ENCODE results near the gene MMP17.

Gene MMP17

DNA sequence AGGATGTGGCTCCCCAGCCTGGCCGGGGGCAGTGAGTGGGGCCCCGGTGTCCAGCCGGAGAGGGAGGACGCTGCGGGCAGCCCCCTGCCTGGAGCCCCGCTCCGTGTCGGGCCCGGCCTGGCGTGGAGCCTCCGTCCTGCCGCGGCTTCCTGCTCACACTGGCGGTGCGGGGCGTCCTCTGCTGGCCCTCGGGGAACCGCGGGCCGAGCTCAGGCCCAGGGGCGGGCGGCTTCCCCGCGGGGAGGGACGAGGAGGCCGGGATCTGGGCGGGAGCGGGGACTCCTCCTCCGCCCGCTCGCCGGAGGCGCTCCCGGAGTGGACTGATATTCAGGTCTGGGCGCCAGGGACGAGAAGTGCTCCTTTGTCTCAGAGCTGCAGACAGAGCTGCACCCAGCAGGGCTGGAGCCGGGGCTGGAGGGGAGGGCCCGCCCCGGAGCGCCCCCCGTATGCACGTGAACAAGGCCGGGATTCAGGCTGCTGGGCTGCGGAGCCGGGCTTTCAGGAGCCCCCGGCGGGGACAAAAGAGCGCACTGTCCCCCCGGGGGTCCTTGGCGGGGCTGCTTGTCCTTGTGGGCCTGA is 2.2 kb downstream of the MMP17 start:
- Mint-ChIP-seq H3K4me3 (peak overlapping the region; percentile 79 to 90), H3K27me3 (peaks cover 0 to 4% of the 10 kb centered on the region in 2 donors), H3K9me3 (no peaks in the 10 kb centered on the region), H3K36me3 (no peaks in the 10 kb centered on the region), H3K4me1 (peaks cover 26 to 45% of the 10 kb centered on the region in 2 donors), H3K27ac (no peak overlapping the region)
- DNase-seq (peak; percentile 57), ATAC-seq (replicated peaks) (peak; percentile 51 to 59)

DNA sequence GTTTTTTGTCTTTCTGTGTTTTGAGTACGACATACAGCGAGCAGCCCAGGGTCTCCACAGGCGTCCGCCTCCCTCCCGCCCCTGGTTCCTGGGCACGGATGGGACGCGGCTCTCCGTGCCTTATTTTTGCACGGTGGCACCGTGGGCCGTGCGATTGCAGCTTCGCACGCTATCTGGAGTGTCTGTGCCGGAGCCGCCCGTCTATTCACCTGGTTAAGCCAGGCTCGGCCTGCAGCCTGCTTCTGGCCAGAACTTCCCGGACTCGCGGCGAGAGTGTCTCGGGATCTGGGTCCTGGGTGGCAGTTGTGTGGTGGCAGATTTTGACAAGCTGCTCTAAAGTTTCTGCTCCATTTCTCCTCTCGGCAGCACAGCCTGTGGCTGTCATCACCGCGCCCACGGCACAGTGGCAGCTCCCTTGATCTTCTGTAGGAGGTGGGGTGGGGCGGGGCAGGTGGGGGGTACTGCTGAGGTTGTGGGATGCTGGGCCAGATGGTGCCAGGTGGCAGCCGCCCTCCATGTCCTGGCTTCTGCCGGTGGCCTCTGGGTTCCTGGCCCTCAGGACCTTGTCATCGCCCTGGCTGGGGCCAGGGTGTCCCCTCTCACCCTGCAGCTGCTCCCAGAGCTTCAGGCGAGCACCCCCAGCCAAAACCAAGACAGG is 2.9 kb downstream of the MMP17 start:
- no peaks in the 10 kb centered on the region for H3K36me3 Mint-ChIP-seq
- peak overlapping the region; percentile 65 for H3K27ac Mint-ChIP-seq
- H3K4me1 Mint-ChIP-seq: peaks cover 22 to 40% of the 10 kb centered on the region in 2 donors
- peak; percentile 38 to 44 for ATAC-seq (replicated peaks)
- peaks cover 0 to 4% of the 10 kb centered on the region in 2 donors for H3K27me3 Mint-ChIP-seq
- H3K9me3 Mint-ChIP-seq: no peaks in the 10 kb centered on the region
- peak; percentile 23 for DNase-seq
- H3K4me3 Mint-ChIP-seq: peak overlapping the region; percentile 79

DNA sequence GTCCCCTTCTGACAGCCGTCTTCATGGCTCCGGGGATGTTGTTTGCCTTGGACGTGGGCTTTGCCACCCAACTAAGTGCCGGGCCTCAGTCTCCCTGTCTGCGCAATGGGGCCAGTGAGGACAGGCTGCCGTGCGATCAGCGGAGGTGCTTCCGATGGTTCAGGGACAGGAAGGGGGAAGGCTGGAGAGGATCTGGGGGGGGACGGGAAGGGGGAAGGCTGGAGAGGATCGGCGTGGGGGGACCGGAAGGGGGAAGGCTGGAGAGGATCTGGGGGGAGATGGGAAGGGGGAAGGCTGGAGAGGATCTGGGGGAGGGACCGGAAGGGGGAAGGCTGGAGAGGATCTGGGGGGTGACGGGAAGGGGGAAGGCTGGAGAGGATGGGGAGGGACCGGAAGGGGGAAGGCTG is 3.4 kb downstream of the MMP17 start:
- peak overlapping the region in 1 of 2 donors; percentile 79 for H3K4me3 Mint-ChIP-seq
- no peaks in the 10 kb centered on the region for H3K36me3 Mint-ChIP-seq
- no peak overlapping the region for H3K27ac Mint-ChIP-seq
- H3K27me3 Mint-ChIP-seq: peaks cover 0 to 3% of the 10 kb centered on the region in 2 donors
- DNase-seq: no peak
- no peaks in the 10 kb centered on the region for H3K9me3 Mint-ChIP-seq
- ATAC-seq (replicated peaks): no peak
- H3K4me1 Mint-ChIP-seq: peaks cover 19 to 34% of the 10 kb centered on the region in 2 donors

DNA sequence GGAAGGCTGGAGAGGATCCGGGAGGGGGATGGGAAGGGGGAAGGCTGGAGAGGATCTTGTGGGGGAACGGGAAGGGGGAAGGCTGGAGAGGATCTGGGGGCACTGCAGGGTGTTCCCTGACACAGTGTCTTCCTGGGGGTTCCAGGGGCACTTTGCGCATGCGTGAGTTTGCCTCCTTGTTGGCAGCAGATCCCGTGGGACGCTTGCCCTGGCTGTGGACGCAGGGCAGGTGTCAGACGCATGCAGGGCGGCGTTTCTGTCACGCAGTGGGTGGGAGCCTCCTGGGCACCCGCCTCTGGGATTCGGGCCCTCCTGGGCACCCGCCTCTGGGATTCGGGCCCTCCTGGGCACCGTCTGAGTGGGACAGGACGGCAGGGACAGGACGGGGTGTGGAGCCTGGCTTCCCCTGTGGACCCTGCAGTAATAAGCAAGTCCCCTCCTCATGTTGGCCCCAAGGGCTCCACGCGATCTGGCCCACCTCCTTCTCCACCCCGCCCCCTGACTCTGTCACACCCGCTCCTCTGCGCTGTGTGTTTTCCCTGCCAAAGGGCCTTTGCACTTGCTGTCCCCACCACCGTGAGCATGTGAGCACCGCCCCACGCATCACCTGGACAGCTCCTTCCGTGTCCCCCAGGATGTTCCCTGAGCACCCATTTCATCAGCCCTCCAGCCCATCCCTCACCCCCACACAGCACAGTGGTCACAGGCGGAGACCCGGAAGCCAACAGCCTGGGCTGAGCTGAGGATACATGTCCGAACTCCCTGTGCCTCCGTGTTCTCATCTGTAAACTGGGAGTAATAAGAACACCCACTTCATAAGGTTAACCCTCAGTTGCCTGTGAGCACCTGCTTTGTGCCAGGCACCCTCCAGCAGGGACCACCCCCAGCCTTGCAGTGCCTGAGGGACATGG is 4.4 kb downstream of the MMP17 start:
- Mint-ChIP-seq H3K27me3 (no peaks in the 10 kb centered on the region), H3K36me3 (no peaks in the 10 kb centered on the region), H3K27ac (no peak overlapping the region), H3K4me3 (no peak overlapping the region), H3K9me3 (no peaks in the 10 kb centered on the region), H3K4me1 (peaks cover 15 to 30% of the 10 kb centered on the region in 2 donors)
- no peak for DNase-seq
- ATAC-seq (replicated peaks): no peak

DNA sequence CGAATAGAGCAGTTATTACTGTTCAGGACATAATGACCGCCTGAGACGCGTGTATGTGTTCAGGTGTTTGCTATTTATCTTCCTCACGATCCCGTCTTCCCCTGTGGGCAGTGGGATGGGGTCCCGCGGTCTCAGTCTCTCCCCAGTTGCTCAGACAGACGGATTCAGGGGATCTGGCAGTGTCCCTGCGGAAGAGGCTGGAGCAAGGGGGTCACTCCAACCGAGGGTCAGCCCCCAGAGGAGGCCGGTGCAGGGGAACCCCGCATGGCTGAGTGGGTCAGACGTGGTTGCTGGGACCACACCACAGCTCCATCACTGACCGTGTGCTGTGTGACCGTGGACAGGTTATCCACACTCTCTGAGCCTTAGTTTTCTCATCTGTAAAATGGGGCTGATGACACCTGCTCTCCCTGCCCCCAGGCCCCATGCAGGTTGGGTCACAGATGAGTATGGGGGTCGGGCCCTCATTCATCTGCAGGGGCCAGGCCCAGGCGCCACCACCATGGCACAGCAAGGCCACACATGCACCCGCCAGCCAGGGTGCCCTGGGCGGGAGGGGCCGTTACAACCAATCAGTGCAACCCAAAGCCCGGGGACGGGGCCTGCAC is 5.2 kb downstream of the MMP17 start:
- Mint-ChIP-seq H3K27ac (no peak overlapping the region), H3K4me3 (no peak overlapping the region), H3K27me3 (no peaks in the 10 kb centered on the region), H3K9me3 (no peaks in the 10 kb centered on the region), H3K4me1 (peaks cover 15 to 30% of the 10 kb centered on the region in 2 donors), H3K36me3 (no peaks in the 10 kb centered on the region)
- DNase-seq: no peak
- no peak for ATAC-seq (replicated peaks)

DNA sequence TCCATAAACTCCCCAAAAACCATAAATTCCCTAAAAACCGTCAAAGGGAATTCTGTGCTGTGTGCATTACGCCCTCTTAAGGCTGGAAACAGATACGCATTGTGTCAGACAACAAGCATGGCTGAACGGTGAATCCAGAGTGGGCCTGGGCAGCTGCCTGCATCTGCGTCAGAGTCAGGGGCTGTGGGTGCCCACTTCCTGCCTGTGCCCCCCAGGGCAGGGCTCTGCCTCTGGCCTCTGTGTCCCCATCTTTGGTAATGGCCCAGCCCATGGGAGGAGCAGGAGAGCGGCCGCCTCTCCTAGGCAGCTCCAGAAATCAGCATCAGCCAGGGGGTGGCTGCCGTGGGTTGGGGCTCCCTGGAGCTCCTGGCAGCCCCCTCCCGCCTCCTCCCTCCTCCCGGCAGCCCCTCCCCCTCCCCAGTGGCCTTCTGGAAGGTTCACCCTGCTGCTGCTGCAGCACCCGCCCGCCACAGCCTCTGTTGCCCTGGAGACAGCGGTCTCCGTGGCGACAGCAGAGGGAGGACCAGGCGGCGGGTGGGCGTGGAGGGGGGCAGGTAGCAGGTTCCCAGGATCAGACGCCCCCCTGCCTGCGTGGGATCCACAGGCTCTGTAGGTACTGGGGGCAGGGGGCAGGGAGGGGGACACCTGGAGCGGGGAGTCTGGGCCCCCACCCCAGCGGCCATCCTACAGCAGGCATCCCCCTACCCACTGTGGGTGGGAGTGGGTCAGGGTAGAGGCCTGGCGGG is 5.9 kb downstream of the MMP17 start:
- Mint-ChIP-seq H3K36me3 (no peaks in the 10 kb centered on the region), H3K9me3 (no peaks in the 10 kb centered on the region), H3K27ac (no peak overlapping the region), H3K4me1 (peaks cover 15 to 29% of the 10 kb centered on the region in 2 donors), H3K27me3 (no peaks in the 10 kb centered on the region), H3K4me3 (no peak overlapping the region)
- DNase-seq: no peak
- no peak for ATAC-seq (replicated peaks)

DNA sequence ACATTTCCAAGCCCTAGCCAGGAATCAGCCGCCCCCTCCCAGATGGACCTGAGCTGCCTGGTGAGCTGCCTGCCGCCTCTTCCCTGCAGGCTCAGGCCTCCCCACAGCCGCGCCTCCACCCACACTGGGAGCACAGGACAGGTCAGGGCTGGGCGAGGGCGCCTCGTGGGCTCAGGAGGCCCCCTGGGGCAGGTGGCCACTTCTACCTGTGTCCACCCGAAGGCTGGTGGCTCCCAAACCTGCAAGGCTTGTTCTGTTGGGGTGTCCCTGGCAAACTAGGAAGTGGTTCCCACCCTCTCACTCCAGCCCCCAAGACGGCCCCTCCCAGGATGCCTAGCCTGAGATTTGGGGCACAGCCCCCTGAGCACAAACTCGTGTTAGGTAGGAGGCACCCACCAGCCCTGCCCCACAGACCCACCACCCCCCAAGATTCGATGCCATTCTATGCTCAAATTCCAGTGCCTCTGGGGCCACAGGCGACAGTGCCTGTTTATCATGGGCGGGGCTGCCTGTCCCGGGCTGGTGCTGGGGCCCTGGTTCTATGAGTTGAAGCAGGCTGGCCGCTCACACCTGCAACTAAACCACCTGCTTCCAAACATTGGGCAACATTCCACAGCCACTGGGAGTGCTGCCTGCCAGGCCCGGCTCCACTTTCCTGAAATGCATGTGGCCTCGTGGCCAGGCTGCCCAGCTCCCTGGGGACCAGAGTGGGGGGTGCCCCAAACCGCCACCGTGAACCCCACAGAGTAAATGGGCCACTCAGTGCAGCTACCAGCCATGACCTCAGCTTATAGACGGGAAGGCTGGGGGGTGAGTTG is 6.8 kb downstream of the MMP17 start:
- no peaks in the 10 kb centered on the region for H3K9me3 Mint-ChIP-seq
- DNase-seq (no peak), ATAC-seq (replicated peaks) (no peak)

DNA sequence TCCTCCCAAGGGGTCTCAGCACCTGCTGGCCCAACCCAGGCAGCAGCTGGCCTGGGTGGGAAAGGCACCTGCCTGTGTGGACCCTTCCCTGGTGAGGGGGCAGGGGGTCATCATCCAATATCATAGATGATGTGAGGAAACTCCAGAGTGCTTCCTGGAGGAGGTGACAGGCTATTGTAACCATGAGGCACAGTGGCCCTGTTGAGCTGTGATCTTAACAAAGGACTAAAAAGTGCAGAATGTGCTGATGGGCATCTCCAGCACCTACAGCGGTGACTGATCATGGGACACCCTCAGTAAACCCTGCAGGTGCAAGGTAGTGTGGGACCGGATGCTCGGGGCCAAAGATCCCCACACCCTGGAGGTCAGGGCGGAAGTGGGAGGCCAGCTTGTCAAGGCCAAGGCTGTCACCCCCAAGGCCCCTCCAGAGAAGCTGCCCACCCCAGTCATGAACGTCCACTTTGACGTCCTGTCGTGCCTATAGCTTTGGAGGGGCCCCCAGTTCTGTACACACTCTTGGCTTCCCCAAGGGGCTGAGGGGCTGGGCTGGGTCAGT is 7.5 kb downstream of the MMP17 start:
- Mint-ChIP-seq H3K27ac (no peak overlapping the region), H3K4me1 (peaks cover 8 to 19% of the 10 kb centered on the region in 2 donors), H3K27me3 (no peaks in the 10 kb centered on the region), H3K36me3 (peaks cover 3% of the 10 kb centered on the region in 2 donors), H3K9me3 (no peaks in the 10 kb centered on the region), H3K4me3 (no peak overlapping the region)
- no peak for ATAC-seq (replicated peaks)
- no peak for DNase-seq

More for the DNA sequence above, 6.8 kb downstream of the MMP17 start:
- H3K4me1 Mint-ChIP-seq: peaks cover 8 to 20% of the 10 kb centered on the region in 2 donors
- no peaks in the 10 kb centered on the region for H3K36me3 Mint-ChIP-seq
- no peak overlapping the region for H3K27ac Mint-ChIP-seq
- H3K27me3 Mint-ChIP-seq: no peaks in the 10 kb centered on the region
- no peak overlapping the region for H3K4me3 Mint-ChIP-seq

DNA sequence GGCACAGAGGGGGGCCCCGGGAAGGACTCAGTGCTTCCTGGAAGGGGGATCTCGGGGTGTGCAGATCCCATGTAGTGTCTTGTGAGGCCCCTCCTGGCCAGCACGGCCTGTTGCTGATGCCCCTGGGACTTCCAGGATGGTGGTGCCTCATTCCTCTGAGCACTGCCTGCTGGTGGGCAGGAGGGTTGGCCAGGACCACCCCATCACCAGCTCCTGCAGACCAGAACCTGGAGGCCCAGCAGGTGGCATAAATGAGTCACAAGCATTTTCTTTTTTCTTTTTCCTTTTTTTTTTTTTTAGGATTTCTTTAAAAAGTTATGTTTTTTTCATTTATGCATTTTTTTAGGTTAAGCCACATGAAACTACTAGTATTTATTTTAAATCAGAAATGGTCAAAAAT is 8.0 kb downstream of the MMP17 start:
- Mint-ChIP-seq H3K27ac (no peak overlapping the region), H3K36me3 (peaks cover 3 to 5% of the 10 kb centered on the region in 2 donors), H3K27me3 (no peaks in the 10 kb centered on the region), H3K4me1 (peaks cover 5 to 14% of the 10 kb centered on the region in 2 donors), H3K9me3 (no peaks in the 10 kb centered on the region), H3K4me3 (no peak overlapping the region)
- ATAC-seq (replicated peaks): no peak
- DNase-seq: no peak

DNA sequence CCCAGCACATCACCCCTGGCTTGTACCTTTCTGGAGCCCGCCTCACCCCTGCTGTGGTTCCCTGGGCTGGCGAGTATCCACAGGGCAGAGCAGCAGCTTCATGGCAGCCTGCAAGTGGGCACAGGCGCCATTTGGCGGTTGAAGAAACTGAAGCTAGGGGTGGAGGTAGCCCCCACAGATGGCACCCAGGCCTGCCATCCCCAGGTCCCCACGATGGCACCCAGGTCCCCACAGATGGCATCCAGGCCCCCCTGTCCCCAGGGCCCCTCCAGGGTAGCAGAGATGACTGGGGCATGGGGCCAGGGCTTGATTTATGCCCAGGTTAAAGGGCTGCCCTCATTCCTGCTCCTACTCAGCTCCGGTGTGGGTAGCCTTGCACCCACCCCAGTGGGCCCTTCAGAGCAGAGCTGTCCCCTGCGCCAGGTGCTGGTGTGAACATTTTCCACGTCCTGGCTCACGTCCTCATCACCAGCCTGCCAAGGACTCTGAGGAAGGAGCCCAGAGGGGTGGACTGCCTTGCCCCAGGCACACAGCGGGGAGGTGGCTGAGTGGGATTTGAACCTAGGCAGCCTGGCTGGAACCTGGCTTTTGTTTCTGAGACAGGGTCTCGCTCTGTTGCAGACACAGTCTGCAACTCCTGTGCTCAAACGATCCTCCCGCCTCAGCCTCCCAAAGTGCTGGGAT is 8.7 kb downstream of the MMP17 start:
- DNase-seq: no peak
- ATAC-seq (replicated peaks): no peak
- H3K4me3 Mint-ChIP-seq: no peak overlapping the region
- no peak overlapping the region for H3K27ac Mint-ChIP-seq
- peaks cover 1 to 10% of the 10 kb centered on the region in 2 donors for H3K4me1 Mint-ChIP-seq
- H3K36me3 Mint-ChIP-seq: peaks cover 3 to 8% of the 10 kb centered on the region in 2 donors
- no peaks in the 10 kb centered on the region for H3K27me3 Mint-ChIP-seq
- no peaks in the 10 kb centered on the region for H3K9me3 Mint-ChIP-seq

DNA sequence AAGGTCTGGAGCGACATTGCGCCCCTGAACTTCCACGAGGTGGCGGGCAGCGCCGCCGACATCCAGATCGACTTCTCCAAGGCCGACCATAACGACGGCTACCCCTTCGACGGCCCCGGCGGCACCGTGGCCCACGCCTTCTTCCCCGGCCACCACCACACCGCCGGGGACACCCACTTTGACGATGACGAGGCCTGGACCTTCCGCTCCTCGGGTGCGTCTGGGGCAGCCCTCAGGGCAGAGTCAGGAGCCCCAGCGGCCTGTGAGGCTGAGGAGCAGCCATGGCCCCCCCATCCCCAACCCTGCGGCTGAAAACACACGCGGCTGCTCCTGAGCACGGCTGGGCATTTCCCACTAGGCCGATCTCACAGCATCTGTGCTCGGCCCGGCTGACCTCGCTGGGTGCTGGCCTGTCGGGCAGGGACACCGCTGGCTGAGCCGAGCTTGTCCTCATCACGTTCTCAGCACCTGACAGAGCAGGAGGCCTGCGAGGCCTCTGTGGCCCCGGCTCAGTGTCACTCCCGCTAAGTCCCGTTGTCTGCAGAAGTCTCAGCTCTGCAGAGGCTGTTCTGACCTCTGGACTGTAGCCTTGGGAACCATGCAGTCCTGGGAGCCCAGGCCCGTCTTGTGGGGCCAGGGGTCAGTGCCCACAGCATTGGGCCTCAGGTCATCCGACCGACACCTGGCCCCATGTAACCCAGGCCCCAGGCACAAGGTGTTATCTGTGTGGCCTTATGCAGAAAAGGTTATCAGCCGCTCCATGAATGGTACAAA is 12.6 kb downstream of the MMP17 start:
- ATAC-seq (replicated peaks) (no peak), DNase-seq (no peak)
- H3K36me3 Mint-ChIP-seq: peaks cover 13 to 17% of the 10 kb centered on the region in 2 donors
- no peaks in the 10 kb centered on the region for H3K4me1 Mint-ChIP-seq
- no peak overlapping the region for H3K4me3 Mint-ChIP-seq
- no peak overlapping the region for H3K27ac Mint-ChIP-seq
- H3K9me3 Mint-ChIP-seq: no peaks in the 10 kb centered on the region
- H3K27me3 Mint-ChIP-seq: no peaks in the 10 kb centered on the region

DNA sequence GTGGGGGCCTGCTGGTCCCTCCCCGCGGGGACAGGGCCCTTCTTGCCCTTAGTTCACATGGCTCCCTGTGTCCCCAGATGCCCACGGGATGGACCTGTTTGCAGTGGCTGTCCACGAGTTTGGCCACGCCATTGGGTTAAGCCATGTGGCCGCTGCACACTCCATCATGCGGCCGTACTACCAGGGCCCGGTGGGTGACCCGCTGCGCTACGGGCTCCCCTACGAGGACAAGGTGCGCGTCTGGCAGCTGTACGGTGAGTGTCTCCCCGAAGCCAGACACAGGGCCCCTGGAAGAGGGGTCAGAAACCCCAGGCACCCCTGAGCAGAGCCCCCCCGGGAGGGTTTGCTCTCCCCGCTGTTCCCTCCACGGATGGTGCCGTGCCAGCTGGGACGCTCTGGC is 13.4 kb downstream of the MMP17 start:
- ATAC-seq (replicated peaks): no peak
- Mint-ChIP-seq H3K4me1 (no peaks in the 10 kb centered on the region), H3K9me3 (no peaks in the 10 kb centered on the region), H3K27me3 (no peaks in the 10 kb centered on the region), H3K36me3 (peaks cover 15 to 20% of the 10 kb centered on the region in 2 donors), H3K27ac (no peak overlapping the region), H3K4me3 (no peak overlapping the region)
- DNase-seq: no peak

All from stimulated activated naive B cell treated with anti-CD40 and anti-IgM and Interleukin-4, amounts not matched to agents 10 μg/mL and 1 μg/mL and 100 μg/mL, for 72 hours (primary cell).